Epidermal melanocyte (primary cell): ENCODE results near the gene VAV2.

Source experiments
- DNase-seq: peaks from one replicate; pipeline ENCODE4 v3.0.0; 2011; ENCODE audit warnings: low spot score; ENCODE audit not compliant: insufficient read length

VAV2 gene

DNA sequence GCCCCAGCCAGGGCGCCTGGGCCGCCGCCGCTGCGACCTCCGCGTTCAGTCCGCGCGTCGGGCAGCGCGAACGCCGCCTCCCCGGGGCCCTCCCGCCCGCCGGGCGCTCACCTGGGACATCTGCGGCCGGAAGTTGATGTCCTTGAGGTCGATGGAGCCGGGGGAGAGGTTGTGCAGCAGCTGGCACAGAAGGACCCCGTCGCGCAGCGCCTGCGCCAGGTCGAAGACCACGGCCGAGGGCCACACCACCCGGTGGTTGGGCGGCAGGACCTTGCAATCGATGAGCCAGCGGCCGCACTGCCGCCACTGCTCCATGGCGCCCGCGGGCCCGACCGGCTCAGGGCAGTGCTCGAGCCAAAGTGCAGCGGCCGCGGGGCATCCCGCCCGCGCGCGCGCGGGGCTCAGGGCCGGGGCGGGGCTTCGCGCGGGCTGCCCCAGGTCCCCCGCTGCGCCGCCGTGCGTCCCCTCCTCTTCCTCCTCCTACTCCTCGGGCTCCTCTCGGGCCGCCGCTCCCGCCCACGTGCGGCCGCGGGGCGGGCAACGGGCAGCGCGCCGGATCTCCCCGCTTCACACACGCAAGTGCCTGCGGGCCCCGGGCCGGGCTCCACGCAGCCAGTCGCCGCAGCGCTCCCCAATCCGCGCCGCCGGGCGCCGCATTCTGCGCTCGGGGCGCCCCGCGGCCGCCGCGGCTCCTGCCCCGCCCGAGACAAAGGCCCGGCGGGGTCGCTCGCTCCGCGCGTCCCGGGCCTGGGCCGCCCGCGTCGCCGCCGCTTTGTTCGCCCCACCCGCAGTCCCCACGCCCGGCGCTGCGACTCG, at the start of gene VAV2:
TSS of gene VAV2 (minus strand) at position 361 of the 816 bp plus-strand sequence. CDS start at position 315, 46 bp downstream.
- DNase-seq, result no peak

GRCh38 chr9:134041649-134041962, 49.5 kb upstream of the VAV2 start:
- no peak for DNase-seq

DNA sequence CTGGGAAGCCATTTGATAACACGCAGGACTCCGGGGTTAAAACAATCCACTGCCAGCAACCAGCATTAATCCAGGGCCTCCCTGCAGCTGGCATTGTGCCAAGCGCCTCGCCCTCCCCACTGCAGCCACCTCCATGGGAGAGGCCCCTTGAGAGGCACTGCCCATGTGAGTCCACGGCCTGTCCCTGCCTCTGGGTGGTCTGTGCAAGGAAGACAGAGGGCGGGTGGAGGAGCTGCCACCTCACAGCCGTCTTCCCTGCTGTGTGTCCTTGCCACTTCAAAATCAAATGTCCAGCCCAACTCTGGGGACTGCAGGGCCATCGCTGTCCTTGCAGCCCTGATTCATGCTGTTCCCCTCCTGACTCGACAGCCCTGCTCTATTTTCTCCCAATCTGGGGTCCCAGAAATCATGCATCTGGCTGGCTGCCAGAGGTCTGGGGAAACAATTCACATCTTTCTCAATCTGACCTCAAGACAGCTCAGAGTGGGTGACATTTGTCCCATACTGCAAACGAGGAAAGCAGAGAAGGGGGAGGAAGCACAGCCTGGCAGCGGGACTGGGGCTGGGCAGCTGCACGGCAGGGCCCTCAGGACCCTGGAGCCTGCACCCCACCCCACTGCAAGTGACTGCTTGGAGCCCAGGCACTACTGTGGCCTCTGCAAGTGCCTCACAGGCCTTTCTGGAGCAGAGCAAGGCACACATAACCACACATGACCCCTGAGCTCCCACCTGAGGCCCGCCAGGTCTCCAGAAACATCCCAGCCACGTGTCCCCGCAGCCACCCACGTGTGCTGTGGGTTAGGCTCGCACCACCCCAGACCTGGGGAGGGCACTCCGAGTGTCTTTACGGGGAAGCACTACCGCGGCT, 48.9 kb upstream of the VAV2 start:
- DNase-seq, result no peak

- no peak for DNase-seq
Observed at GRCh38 chr9:134040176-134040565, 48.0 kb upstream of the VAV2 start.

- no peak for DNase-seq
Observed at GRCh38 chr9:134039386-134040175, 47.5 kb upstream of the VAV2 start.

GRCh38 chr9:134037641-134038040, 45.5 kb upstream of the VAV2 start:
- DNase-seq, result no peak

- DNase-seq, result no peak
Observed at GRCh38 chr9:134036130-134036529, 44.0 kb upstream of the VAV2 start.

DNA sequence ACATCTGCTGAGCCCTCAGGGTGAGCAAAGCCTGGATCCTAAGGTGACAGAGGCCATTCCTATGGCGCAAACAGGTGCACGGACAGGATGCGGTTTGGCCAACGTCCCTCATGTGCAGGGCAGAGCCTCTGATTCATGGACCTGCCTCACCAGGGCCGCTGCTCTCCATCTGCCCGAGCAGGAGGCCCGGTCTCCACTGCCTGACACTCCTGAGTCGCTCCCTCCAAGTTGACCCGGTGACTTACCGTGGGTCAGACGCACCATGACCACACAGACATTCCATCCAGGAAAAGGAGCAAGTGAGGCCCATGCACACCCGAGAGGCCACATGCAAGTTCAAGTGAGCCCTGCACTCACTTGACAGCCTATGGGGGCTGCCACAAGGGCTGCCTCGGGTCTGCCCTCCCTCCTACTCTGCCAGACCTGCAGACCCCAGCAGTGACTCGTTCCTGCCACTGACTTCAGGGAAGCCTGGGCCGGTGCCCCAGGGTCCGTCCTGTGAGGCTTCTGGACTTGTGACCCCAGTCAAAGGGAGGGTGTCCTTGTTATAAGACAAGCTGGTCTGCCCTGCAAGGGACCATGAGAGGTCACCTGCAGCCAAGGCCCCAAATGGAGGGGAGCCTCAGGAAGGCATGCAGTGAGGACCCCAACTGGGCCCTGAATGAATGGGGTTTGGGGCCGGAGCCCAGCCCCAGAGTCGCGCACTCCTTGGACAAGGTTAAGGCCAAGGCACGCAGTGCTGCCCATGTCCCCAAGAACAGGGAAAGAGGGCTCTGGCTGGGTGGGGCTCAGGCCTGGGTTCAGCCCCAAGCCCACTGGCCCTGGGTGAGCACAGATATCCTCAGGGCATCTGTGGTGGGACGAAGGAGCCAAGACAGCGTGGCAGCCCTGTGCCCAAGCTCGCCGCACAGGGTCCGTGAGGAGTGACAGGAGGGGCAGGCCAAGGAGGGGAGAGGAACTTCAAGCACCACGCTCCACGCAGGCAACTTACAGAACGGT, 43.2 kb upstream of the VAV2 start:
- DNase-seq, result no peak

- no peak for DNase-seq
Observed at GRCh38 chr9:134034215-134035040, 42.3 kb upstream of the VAV2 start.

- no peak for DNase-seq
Observed at GRCh38 chr9:134033516-134034214, 41.5 kb upstream of the VAV2 start.

GRCh38 chr9:134032456-134033222, 40.5 kb upstream of the VAV2 start:
- no peak for DNase-seq

DNA sequence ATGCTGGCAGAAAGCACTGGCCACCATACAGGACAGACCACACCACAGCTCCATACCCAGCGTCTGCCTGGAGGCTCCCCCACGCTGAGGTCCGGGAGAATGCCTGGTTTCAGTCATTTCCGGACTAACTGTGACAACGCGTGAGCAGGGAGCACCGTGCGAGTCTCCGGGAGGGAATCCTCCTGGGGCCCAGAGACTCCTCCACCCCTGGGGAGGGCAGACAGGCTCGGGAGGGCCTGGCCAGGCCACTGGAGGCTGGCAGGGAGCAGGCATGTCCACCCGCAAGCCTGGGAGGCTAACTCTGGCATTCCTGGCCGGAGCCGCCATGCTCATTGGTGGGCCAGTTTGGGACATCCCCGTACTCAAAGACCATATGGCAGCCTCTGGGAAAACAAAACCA, 39.7 kb upstream of the VAV2 start:
- DNase-seq, result no peak

GRCh38 chr9:134030821-134031470, 38.8 kb upstream of the VAV2 start:
- DNase-seq, result no peak

DNA sequence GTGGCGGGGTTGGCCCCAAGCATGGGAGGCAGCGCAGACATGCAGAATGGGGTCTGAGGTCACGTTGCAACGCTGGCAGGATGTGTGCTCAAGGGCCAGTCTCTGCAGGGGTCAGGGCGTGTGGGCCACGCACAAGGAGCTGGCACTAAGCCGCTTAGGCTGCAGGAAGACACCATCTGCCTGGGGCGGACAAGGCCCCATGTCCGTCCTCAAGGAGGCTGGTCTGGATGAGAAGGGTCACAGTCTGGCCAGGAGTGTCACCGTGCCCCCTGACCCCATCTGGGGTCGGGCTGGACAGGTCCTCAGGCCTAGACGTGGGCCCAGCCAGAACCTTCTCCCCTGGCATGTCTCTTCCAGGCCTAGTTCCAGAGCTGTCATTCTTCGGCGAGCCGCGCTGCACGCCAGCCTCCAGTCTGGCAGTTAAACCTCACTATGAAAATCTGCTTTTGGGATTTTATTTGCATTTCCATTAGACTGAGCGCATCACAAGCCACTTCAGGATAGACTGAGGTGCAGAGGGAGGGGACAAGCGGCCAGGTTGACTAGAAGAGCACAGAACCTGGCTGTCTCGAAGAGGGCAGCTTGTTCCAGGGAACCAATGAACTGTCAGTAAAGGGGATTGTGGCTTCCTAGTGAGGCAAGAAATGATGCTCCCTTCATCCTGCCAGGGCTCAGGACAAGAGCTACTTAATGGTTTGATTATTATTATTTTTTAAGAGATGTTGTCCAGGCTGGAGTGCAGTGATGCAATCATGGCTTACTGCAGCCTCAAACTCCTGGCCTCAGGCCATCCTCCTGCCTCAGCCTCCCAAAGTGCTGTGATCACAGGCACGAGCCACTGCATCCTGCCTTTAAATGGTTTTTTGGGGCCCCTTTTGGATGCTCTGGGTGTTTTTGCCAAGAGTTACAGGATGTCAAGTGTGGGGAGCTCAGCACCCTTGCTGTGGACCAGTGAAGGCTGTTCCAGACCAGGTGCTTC, 37.4 kb upstream of the VAV2 start:
- DNase-seq, result no peak

- no peak for DNase-seq
Observed at GRCh38 chr9:134028575-134029247, 36.6 kb upstream of the VAV2 start.

- no peak for DNase-seq
Observed at GRCh38 chr9:134028076-134028475, 36.0 kb upstream of the VAV2 start.
